HG03025 (cell line): Measurements from ENCODE around the gene SCN9A.

Experiments used
- ATAC-seq: cut with Tn5 transposase; IDR thresholded peaks from one replicate; pipeline ENCODE4 v1.9.1; 2021; ENCODE audit warnings: mild to moderate bottlenecking, moderate library complexity; ENCODE audit not compliant: unreplicated experiment, low FRiP score

SCN9A gene

GRCh38 chr2:166197446-166197845, 178.3 kb downstream of the SCN9A start:
- ATAC-seq: no peak

- ATAC-seq: no peak
Observed at GRCh38 chr2:166193407-166193806, 182.3 kb downstream of the SCN9A start.

GRCh38 chr2:166188084-166188483, 187.7 kb downstream of the SCN9A start:
- ATAC-seq: no peak

- ATAC-seq: no peak
Observed at GRCh38 chr2:166184789-166185188, 191.0 kb downstream of the SCN9A start.

DNA sequence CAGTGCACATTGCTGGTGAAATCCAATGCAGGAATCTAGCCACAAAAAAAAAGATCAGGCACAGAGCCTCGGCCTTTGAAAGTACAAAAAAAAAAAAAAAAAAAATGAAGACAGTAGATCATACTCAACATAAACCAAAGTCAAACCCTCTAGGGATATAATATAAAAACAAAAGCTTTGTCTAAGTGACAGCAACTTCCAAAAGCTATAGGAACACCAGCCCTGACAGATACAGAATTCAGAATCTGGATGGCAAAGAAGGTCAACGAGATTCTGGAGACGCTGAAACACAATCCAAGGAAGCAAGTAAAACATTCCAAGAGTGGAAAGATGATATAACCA, 194.0 kb downstream of the SCN9A start:
- no peak for ATAC-seq

DNA sequence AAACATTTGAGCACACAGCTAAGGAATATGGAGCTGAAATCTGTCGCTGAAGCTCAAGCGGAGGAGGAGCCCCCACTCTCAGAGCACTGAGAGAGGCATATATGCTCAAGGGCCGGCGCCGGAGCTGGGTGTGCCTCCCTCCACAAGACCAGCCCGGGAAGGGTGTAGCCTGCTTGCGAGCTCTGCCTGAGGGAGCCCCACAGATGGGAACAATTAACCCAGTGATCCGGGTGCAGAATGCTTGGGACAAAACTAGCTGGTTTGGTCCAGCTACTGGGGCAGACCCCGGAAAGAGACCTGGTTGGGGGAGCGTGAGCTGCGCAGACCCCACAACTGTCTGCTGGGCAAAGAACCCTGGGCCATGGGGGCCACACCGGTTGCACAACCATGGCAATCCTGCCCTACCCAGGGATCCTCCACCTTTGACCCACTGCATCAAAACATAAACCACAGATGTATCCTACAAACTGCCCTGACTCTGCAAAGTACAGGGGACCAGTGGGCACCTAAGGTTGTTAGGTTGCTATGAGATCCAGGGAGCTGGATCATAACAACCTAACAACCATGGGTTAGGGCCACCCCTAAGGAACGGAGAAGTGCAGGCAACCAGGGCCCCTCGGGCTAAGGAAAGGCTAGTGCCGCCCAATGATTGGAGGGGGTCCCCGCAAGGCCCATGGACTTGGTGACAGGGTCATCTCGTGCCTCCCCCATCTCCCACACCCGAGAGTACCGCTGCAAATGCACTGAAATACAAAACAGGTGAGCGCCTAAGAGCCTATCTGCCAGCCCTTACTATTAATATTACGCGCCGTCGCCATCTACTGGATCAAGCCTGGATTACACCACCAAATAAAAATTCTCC, 194.6 kb downstream of the SCN9A start:
- ATAC-seq: peak; percentile 91

DNA sequence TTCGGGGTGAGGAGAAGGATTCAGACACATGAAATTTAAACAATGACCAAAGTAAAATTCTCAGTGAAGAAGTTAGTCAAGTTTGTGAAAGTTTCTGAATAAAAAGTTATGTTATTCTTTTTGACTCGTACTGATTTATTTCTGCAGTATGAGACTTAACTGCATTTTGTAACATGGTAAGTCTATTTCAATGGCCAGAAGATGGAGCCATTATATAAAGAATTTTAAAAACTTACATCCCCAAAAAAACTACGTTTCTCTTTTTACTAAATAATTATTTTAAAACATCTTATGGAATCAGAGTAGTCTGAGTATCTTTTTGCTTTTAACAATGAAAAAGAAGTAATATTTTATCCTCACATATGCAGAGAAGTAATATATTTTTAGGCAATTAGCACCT, 196.5 kb downstream of the SCN9A start:
- no peak for ATAC-seq

GRCh38 chr2:166173263-166173662, 202.5 kb downstream of the SCN9A start:
- no peak for ATAC-seq

- ATAC-seq: no peak
Observed at GRCh38 chr2:166171216-166171615, 204.5 kb downstream of the SCN9A start.

DNA sequence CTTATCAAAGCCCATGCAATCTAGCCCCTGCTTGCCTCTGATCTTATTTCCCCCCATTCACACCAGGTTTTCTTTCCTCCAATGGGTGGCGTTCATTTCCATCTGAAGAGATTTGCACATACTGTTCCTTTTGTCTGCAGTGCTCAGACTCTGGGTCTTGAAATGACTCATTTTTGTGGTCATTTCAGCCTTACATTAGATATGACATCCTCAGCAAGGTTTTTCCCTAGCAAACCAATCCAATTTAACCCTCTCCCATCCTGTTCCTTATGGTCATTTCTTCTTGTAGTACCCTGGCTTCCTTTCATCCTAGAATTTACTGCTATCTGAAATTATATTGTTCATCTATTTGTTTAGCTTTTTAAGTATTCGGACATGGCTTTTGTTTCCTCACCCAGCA, 205.4 kb downstream of the SCN9A start:
- ATAC-seq: peak; percentile 65

DNA sequence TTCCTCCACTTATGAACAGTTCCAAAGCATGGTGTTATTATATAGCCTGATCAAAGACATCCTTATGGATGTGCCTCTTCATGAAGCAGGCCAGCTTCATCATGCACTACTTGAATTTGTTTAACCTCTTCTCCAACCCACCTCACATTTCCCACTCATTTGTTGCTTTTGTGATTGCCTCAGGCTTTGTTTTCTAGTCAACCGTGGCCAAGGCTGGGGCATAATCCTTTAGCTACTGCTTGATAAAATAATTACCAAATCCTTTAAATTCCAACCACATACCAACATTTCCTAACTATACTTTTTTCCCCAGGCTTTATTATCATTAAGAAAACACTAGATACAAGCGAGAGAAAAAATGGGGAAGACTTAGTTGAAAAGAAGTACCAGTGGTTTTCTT, 208.3 kb downstream of the SCN9A start:
- ATAC-seq: no peak

- ATAC-seq: no peak
Observed at GRCh38 chr2:166163775-166164174, 212.0 kb downstream of the SCN9A start.

- no peak for ATAC-seq
Observed at GRCh38 chr2:166158546-166158945, 217.2 kb downstream of the SCN9A start.

DNA sequence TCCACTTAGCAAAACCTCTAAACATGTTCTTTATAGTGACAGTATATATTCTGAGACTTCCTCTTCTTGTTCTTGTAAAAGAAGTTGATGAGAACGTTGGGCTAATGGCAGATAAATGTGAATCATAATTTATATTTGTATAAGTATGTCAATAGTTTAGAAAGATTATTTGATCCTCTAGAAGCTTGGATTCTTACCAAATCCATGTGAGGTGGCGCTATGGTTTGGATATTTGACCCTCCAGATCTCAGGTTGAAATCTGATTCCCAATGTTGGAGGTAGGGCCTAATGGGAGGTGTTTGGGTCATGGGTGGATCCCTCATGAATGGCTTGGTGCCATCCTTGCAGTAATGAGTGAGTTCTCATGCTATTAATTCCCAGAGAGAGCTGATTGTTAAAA, 218.2 kb downstream of the SCN9A start:
- no peak for ATAC-seq

DNA sequence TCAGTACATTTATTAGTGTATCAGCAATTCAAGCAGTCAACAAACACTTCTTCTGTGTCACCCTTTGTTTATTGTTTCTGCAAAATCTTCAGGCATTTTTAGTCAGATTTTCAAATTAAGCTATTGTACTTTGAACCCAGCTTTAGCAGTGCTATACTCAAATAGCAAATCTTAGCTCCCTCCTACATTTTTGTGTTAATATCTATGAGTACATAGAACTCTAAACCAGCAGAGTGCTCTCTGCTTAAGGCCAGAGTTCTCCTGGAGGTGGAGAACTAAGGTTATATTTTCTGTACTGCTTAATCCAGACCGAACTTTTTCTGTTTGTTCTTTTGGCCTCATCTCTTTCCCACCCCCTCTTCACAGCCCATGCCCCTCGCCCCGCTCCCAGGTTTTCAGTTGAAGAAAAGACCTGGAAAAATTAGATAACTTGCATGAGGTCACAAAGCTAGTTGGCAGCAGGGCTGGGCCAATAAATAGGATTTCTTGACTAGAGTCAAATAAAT, 218.7 kb downstream of the SCN9A start:
- no peak for ATAC-seq

GRCh38 chr2:166155589-166155988, 220.2 kb downstream of the SCN9A start:
- no peak for ATAC-seq

- no peak for ATAC-seq
Observed at GRCh38 chr2:166154685-166155338, 220.9 kb downstream of the SCN9A start.

GRCh38 chr2:166152064-166152463, 223.7 kb downstream of the SCN9A start:
- ATAC-seq: no peak

- ATAC-seq: no peak
Observed at GRCh38 chr2:166148500-166149400, 227.0 kb downstream of the SCN9A start.

- no peak for ATAC-seq
Observed at GRCh38 chr2:166147883-166148282, 227.9 kb downstream of the SCN9A start.
